ENCODE results near the gene DNAI1.

DNA sequence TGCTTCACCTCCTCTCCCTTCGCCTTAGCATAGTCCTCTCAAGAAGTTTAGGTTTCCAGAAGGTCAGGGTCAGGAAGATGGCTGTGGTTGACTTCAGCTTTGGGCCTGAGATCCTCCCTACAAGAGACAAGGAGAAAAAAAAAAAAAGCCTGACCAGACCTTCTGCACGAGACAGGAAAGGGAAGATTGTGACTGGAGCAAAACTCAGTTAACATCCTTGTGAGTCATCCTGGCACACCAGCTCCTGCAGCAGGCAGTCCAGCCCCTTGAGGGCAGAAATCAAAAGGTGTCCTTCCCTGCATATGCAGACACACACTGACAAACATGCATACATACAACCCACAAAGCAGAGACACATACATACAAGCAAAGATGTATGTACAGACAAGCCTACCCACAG lies 82.2 kb downstream of the DNAI1 start:
- TF ChIP-seq, protein P1, sequence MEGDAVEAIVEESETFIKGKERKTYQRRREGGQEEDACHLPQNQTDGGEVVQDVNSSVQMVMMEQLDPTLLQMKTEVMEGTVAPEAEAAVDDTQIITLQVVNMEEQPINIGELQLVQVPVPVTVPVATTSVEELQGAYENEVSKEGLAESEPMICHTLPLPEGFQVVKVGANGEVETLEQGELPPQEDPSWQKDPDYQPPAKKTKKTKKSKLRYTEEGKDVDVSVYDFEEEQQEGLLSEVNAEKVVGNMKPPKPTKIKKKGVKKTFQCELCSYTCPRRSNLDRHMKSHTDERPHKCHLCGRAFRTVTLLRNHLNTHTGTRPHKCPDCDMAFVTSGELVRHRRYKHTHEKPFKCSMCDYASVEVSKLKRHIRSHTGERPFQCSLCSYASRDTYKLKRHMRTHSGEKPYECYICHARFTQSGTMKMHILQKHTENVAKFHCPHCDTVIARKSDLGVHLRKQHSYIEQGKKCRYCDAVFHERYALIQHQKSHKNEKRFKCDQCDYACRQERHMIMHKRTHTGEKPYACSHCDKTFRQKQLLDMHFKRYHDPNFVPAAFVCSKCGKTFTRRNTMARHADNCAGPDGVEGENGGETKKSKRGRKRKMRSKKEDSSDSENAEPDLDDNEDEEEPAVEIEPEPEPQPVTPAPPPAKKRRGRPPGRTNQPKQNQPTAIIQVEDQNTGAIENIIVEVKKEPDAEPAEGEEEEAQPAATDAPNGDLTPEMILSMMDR (IDR thresholded peaks at IDR 0.05 in 4 of 5, conservative IDR thresholded peaks at IDR 0.05 in 1 of 5) = no peak
- TF ChIP-seq POLR2A (IDR thresholded peaks at IDR 0.05) = no peak
